PC-3 (cell line): ENCODE measurements around the gene SENP6. TPM values are rescaled to one million over a fixed set of nuclear protein-coding genes. Genes with fewer than 3 reads are reported as not detected.
"Not testable (repeated sequence)": the region's sequence is repeated elsewhere in the genome, so short reads cannot be mapped to it uniquely, and the experiment has no call there.

ENCODE experiments used
- ATAC-seq: fragments of 200-7000 bp; cut with Tn5 transposase; 2 replicates; pipeline ENCODE4 v1.9.1; 2020; ENCODE audit warnings: mild to moderate bottlenecking, moderate library complexity
- BruUV-seq: library from RNA; stranded (reverse); fragments of 400-500 nt; replicated peaks from 2 replicates; lab custom pipeline; 2021; lab: Mats Ljungman, UMichigan
- CTCF ChIA-PET: fragments of 300-600 bp; sonication (Branson Sonifier 250); formaldehyde crosslinking; loops from one replicate; lab custom pipeline; 2022; ENCODE audit warnings: antibody characterized with exemption; lab: Charles Lee
- POLR2A ChIA-PET: fragments of 300-600 bp; sonication (Branson Sonifier 250); formaldehyde crosslinking; loops from one replicate; lab custom pipeline; 2022; ENCODE audit warnings: antibody characterized with exemption; ENCODE audit not compliant: unreplicated experiment; lab: Charles Lee
- DNase-seq: peaks from one replicate; pipeline ENCODE4 v3.0.0-alpha.2; 2015
- H2AFZ ChIP-seq: fragments of 300-600 bp; sonication (generic); 2 replicates; pipeline ENCODE4 v1.6.0; 2016; ENCODE audit warnings: antibody characterized with exemption, low read length
- H3F3A ChIP-seq: fragments of 300-600 bp; sonication (generic); one replicate; pipeline ENCODE4 v1.6.0; 2017; ENCODE audit warnings: antibody characterized with exemption, low read length, control low read depth, mild to moderate bottlenecking; ENCODE audit not compliant: unreplicated experiment
- H3K27ac ChIP-seq: fragments of 300-600 bp; sonication (generic); 2 replicates; pipeline ENCODE4 v1.5.1; 2016; ENCODE audit warnings: mild to moderate bottlenecking, low read length
- H3K27me3 ChIP-seq: fragments of 300-600 bp; sonication (generic); 2 replicates; pipeline ENCODE4 v1.6.1; 2016; ENCODE audit warnings: low read length, mixed read lengths
- H3K36me3 ChIP-seq: fragments of 300-600 bp; sonication (generic); 2 replicates; pipeline ENCODE4 v1.6.1; 2016; ENCODE audit warnings: low read depth, mixed run types, low read length, mixed read lengths
- H3K4me1 ChIP-seq: fragments of 300-600 bp; sonication (generic); 2 replicates; pipeline ENCODE4 v1.5.1; 2016; ENCODE audit warnings: low read length; ENCODE audit not compliant: insufficient read depth
- H3K4me2 ChIP-seq: fragments of 300-600 bp; sonication (generic); 2 replicates; pipeline ENCODE4 v1.6.0; 2016; ENCODE audit warnings: low read length
- H3K4me3 ChIP-seq: fragments of 300-600 bp; sonication (generic); 2 replicates; pipeline ENCODE4 v1.5.1; 2016; ENCODE audit warnings: mild to moderate bottlenecking, low read length, mixed read lengths
- H3K79me2 ChIP-seq: fragments of 300-600 bp; sonication (generic); 2 replicates; pipeline ENCODE4 v1.6.1; 2017; ENCODE audit warnings: low read length, mixed read lengths
- H3K9ac ChIP-seq: fragments of 300-600 bp; sonication (generic); 2 replicates; pipeline ENCODE4 v1.6.0; 2016; ENCODE audit warnings: mild to moderate bottlenecking, low read length
- H3K9me2 ChIP-seq: fragments of 300-600 bp; sonication (generic); replicated peaks from 2 replicates; pipeline ENCODE4 v1.6.1; 2016; ENCODE audit warnings: mixed run types, low read length, mixed read lengths
- H3K9me3 ChIP-seq: fragments of 300-600 bp; sonication (generic); 2 replicates; pipeline ENCODE4 v1.6.1; 2016; ENCODE audit warnings: low read length, mixed read lengths
- H4K20me1 ChIP-seq: fragments of 300-600 bp; sonication (generic); 2 replicates; pipeline ENCODE4 v1.6.1; 2016; ENCODE audit warnings: low read length, mixed read lengths
- EZH2 ChIP-seq: fragments of 300-600 bp; sonication (generic); IDR thresholded peaks from one replicate; pipeline ENCODE4 v1.6.1; 2017; ENCODE audit warnings: antibody characterized with exemption, mild to moderate bottlenecking, low read length; ENCODE audit not compliant: unreplicated experiment
- EZH2phosphoT487 ChIP-seq: fragments of 300-600 bp; sonication (generic); IDR thresholded peaks from 2 replicates; pipeline ENCODE4 v1.6.1; 2018; ENCODE audit warnings: mild to moderate bottlenecking, antibody characterized with exemption, low read length, borderline replicate concordance
- intact Hi-C: fragments of 100-400 bp; cut with micrococcal nuclease; formaldehyde crosslinking; loops from 2 replicates; pipeline ENCODE4 v1.9.0; 2023
- total RNA-seq: library from RNA; depleted of rRNA; stranded (reverse); fragments of >200 nt; gene quantifications from 2 replicates; pipeline ENCODE4 v1.2.3, GENCODE V29; 2014
- TF ChIP-seq, protein P1 (sequence below): fragments of 300-600 bp; sonication (generic); conservative IDR thresholded peaks from 2 replicates; pipeline ENCODE4 v1.5.1; 2017; ENCODE audit warnings: antibody characterized with exemption, low read depth, mild to moderate bottlenecking, low read length

The SENP6 gene
- total RNA-seq, 1 experiment from 2014 or later: 36.3 TPM

GRCh38 chr6:75666592-75666991 lies 64.9 kb downstream of the SENP6 start:
- H3K4me2 ChIP-seq: no peak overlapping the region
- no peak overlapping the region for H2AFZ ChIP-seq
- CTCF ChIA-PET: no interaction called here
- BruUV-seq: no TSS peak
- H3K9me2 ChIP-seq: no peaks in the 10 kb centered on the region
- no peaks in the 10 kb centered on the region for H3K79me2 ChIP-seq
- no peak overlapping the region for H3K27ac ChIP-seq
- H3K36me3 ChIP-seq: no peaks in the 10 kb centered on the region; the same call in 1 of the 2 replicates
- TF ChIP-seq, protein P1, sequence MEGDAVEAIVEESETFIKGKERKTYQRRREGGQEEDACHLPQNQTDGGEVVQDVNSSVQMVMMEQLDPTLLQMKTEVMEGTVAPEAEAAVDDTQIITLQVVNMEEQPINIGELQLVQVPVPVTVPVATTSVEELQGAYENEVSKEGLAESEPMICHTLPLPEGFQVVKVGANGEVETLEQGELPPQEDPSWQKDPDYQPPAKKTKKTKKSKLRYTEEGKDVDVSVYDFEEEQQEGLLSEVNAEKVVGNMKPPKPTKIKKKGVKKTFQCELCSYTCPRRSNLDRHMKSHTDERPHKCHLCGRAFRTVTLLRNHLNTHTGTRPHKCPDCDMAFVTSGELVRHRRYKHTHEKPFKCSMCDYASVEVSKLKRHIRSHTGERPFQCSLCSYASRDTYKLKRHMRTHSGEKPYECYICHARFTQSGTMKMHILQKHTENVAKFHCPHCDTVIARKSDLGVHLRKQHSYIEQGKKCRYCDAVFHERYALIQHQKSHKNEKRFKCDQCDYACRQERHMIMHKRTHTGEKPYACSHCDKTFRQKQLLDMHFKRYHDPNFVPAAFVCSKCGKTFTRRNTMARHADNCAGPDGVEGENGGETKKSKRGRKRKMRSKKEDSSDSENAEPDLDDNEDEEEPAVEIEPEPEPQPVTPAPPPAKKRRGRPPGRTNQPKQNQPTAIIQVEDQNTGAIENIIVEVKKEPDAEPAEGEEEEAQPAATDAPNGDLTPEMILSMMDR: no peak
- TF ChIP-seq EZH2phosphoT487 (no peak), EZH2 (no peak)
- H3K4me3 ChIP-seq: no peak overlapping the region
- H3F3A ChIP-seq: no peaks in the 10 kb centered on the region
- intact Hi-C loops: no loop called here
- ATAC-seq (no peak), DNase-seq (no peak)
- no peak overlapping the region for H3K9ac ChIP-seq
- H3K4me1 ChIP-seq: no peaks in the 10 kb centered on the region
- H3K9me3 ChIP-seq: no peaks in the 10 kb centered on the region
- no peaks in the 10 kb centered on the region for H4K20me1 ChIP-seq
- H3K27me3 ChIP-seq: no peaks in the 10 kb centered on the region
- POLR2A ChIA-PET: no interaction called here

GRCh38 chr6:75673884-75674283 lies 72.2 kb downstream of the SENP6 start:
- Histone ChIP-seq H3F3A (no peaks in the 10 kb centered on the region), H3K79me2 (no peaks in the 10 kb centered on the region), H3K4me1 (no peaks in the 10 kb centered on the region), H2AFZ (no peak overlapping the region), H3K4me2 (no peak overlapping the region), H3K9ac (no peak overlapping the region), H3K27me3 (no peaks in the 10 kb centered on the region), H3K4me3 (no peak overlapping the region), H3K27ac (no peak overlapping the region), H3K9me3 (no peaks in the 10 kb centered on the region), H3K9me2 (no peaks in the 10 kb centered on the region), H4K20me1 (no peaks in the 10 kb centered on the region), H3K36me3 (peaks cover 18% of the 10 kb centered on the region; the same call in 1 of the 2 replicates)
- POLR2A ChIA-PET: no interaction called here
- no peak for DNase-seq
- CTCF ChIA-PET: no interaction called here
- intact Hi-C loops: no loop called here
- TF ChIP-seq, protein P1: no peak
- no peak for TF ChIP-seq EZH2
- no peak for TF ChIP-seq EZH2phosphoT487
- no TSS peak for BruUV-seq
- no peak for ATAC-seq

DNA sequence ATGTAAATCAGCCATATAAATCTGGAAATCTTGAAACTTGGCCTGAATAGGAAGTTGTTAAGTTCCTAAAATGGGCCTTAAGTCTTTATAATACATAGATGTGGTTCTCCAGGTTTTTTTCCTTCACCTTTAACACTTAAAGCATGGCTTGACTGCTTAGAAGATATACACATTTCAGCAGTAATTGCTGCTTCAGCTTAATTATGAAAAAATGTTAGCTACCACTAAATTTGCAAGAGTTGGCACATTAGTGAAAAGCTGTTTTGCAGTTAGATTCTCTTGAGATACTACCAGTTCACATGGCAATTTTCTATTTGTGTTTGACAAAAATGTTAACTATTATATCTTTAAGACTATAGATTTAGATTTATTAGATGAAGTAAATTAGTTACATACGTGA lies 74.7 kb downstream of the SENP6 start:
- intact Hi-C loops: no loop called here
- Histone ChIP-seq H4K20me1 (no peaks in the 10 kb centered on the region), H3F3A (no peaks in the 10 kb centered on the region), H3K9me3 (no peaks in the 10 kb centered on the region), H3K9ac (no peak overlapping the region), H2AFZ (no peak overlapping the region), H3K27me3 (no peaks in the 10 kb centered on the region), H3K9me2 (no peaks in the 10 kb centered on the region), H3K4me3 (no peak overlapping the region), H3K79me2 (no peaks in the 10 kb centered on the region), H3K36me3 (peaks cover 34% of the 10 kb centered on the region), H3K27ac (no peak overlapping the region), H3K4me2 (no peak overlapping the region), H3K4me1 (no peaks in the 10 kb centered on the region)
- DNase-seq (no peak), ATAC-seq (no peak)
- POLR2A ChIA-PET: no interaction called here
- TF ChIP-seq, protein P1: no peak
- TF ChIP-seq EZH2: no peak
- TF ChIP-seq EZH2phosphoT487: no peak
- BruUV-seq: no TSS peak
- CTCF ChIA-PET: no interaction called here

GRCh38 chr6:75682548-75682947 lies 80.9 kb downstream of the SENP6 start:
- POLR2A ChIA-PET, BruUV-seq: not testable (repeated sequence)

More at GRCh38 chr6:75682548-75682947, 80.9 kb downstream of the SENP6 start:
- H3F3A ChIP-seq, H3K4me1 ChIP-seq, H3K79me2 ChIP-seq, ATAC-seq, intact Hi-C loops, DNase-seq, H3K9me2 ChIP-seq, H3K27me3 ChIP-seq, H3K4me2 ChIP-seq, H2AFZ ChIP-seq, H3K9ac ChIP-seq, H3K9me3 ChIP-seq, H4K20me1 ChIP-seq, CTCF ChIA-PET, H3K27ac ChIP-seq, H3K4me3 ChIP-seq: not testable (repeated sequence)
- peaks cover 34% of the 10 kb centered on the region for H3K36me3 ChIP-seq
